Subcutaneous abdominal adipose tissue (tissue), 5 donors: ENCODE data around the gene ALDH1L1.

Experiments used
- H3K27ac ChIP-seq: one replicate; pipeline ENCODE4 v1.7.0; 2013; ENCODE audit warnings: low read depth, mild to moderate bottlenecking, inconsistent platforms, low read length, moderate library complexity
- H3K27me3 ChIP-seq, 5 donors: one replicate each; pipeline ENCODE4 v1.7.0; 2013; ENCODE audit warnings: low read length in 5 of 5, inconsistent platforms in 1 of 5; ENCODE audit not compliant: control insufficient read depth in 5 of 5, insufficient read depth in 4 of 5
- H3K36me3 ChIP-seq, 5 donors: one replicate each; pipeline ENCODE4 v1.7.0; 2013; ENCODE audit warnings: low read length in 5 of 5; ENCODE audit not compliant: control insufficient read depth in 5 of 5, insufficient read depth in 5 of 5
- H3K4me1 ChIP-seq, 5 donors: one replicate each; pipeline ENCODE4 v1.7.0; 2013; ENCODE audit warnings: low read length in 5 of 5, mild to moderate bottlenecking in 3 of 5, moderate library complexity in 1 of 5; ENCODE audit not compliant: control insufficient read depth in 5 of 5, insufficient read depth in 5 of 5
- H3K4me3 ChIP-seq, 5 donors: one replicate each; pipeline ENCODE4 v1.7.0; 2013; ENCODE audit warnings: low read length in 5 of 5, low read depth in 1 of 5
- H3K9ac ChIP-seq, 5 donors: one replicate each; pipeline ENCODE4 v1.7.0; 2013; ENCODE audit warnings: low read length in 5 of 5, mild to moderate bottlenecking in 4 of 5, moderate library complexity in 3 of 5
- H3K9me3 ChIP-seq, 5 donors: one replicate each; pipeline ENCODE4 v1.7.0; 2013; ENCODE audit warnings: low read length in 5 of 5; ENCODE audit not compliant: control insufficient read depth in 5 of 5
- donor health status: healthy.
- donor health status: healthy.
- donor health status: healthy.
- donor health status: healthy.
- donor health status: healthy.

ALDH1L1 gene

GRCh38 chr3:126129398-126129891 is 50.9 kb downstream of the ALDH1L1 start:
- Histone ChIP-seq H3K4me3 (no peak overlapping the region), H3K27ac (no peak overlapping the region), H3K27me3 (no peaks in the 10 kb centered on the region), H3K9ac (no peak overlapping the region), H3K4me1 (peaks cover 2 to 18% (median 7%) of the 10 kb centered on the region in 5 donors), H3K9me3 (no peaks in the 10 kb centered on the region), H3K36me3 (peaks cover 0 to 32% (median 12%) of the 10 kb centered on the region in 5 donors)

GRCh38 chr3:126128504-126129397 is 51.6 kb downstream of the ALDH1L1 start:
- Histone ChIP-seq H3K36me3 (peaks cover 0 to 32% (median 12%) of the 10 kb centered on the region in 5 donors), H3K9me3 (no peaks in the 10 kb centered on the region), H3K4me1 (peaks cover 0 to 13% (median 7%) of the 10 kb centered on the region in 5 donors), H3K4me3 (no peak overlapping the region), H3K27me3 (no peaks in the 10 kb centered on the region), H3K27ac (no peak overlapping the region), H3K9ac (no peak overlapping the region)

GRCh38 chr3:126127904-126128303 is 52.5 kb downstream of the ALDH1L1 start:
- Histone ChIP-seq H3K36me3 (peaks cover 0 to 26% (median 12%) of the 10 kb centered on the region in 5 donors), H3K9me3 (no peaks in the 10 kb centered on the region), H3K27ac (no peak overlapping the region), H3K4me3 (no peak overlapping the region), H3K27me3 (no peaks in the 10 kb centered on the region), H3K9ac (no peak overlapping the region), H3K4me1 (peaks cover 0 to 13% (median 7%) of the 10 kb centered on the region in 5 donors)

GRCh38 chr3:126127452-126127851 is 52.9 kb downstream of the ALDH1L1 start:
- H3K4me3 ChIP-seq: no peak overlapping the region
- peaks cover 0 to 13% (median 7%) of the 10 kb centered on the region in 5 donors for H3K4me1 ChIP-seq
- H3K27ac ChIP-seq: no peak overlapping the region
- no peak overlapping the region for H3K9ac ChIP-seq
- H3K27me3 ChIP-seq: no peaks in the 10 kb centered on the region
- H3K36me3 ChIP-seq: peaks cover 0 to 21% (median 12%) of the 10 kb centered on the region in 5 donors
- no peaks in the 10 kb centered on the region for H3K9me3 ChIP-seq

- no peaks in the 10 kb centered on the region for H3K9me3 ChIP-seq
- H3K27me3 ChIP-seq: no peaks in the 10 kb centered on the region
- H3K36me3 ChIP-seq: peaks cover 0 to 17% (median 9%) of the 10 kb centered on the region in 5 donors
- H3K4me3 ChIP-seq: no peak overlapping the region
- H3K4me1 ChIP-seq: peaks cover 0 to 13% (median 7%) of the 10 kb centered on the region in 5 donors
- H3K9ac ChIP-seq: no peak overlapping the region
- H3K27ac ChIP-seq: no peak overlapping the region
Measured at GRCh38 chr3:126126811-126127431, 53.5 kb downstream of the ALDH1L1 start.

- Histone ChIP-seq H3K27me3 (no peaks in the 10 kb centered on the region), H3K4me3 (no peak overlapping the region), H3K36me3 (peaks cover 4 to 20% (median 7%) of the 10 kb centered on the region in 5 donors), H3K9ac (no peak overlapping the region), H3K9me3 (no peaks in the 10 kb centered on the region), H3K4me1 (peaks cover 0 to 13% (median 7%) of the 10 kb centered on the region in 5 donors), H3K27ac (no peak overlapping the region)
Measured at GRCh38 chr3:126126286-126126685, 54.1 kb downstream of the ALDH1L1 start.

DNA sequence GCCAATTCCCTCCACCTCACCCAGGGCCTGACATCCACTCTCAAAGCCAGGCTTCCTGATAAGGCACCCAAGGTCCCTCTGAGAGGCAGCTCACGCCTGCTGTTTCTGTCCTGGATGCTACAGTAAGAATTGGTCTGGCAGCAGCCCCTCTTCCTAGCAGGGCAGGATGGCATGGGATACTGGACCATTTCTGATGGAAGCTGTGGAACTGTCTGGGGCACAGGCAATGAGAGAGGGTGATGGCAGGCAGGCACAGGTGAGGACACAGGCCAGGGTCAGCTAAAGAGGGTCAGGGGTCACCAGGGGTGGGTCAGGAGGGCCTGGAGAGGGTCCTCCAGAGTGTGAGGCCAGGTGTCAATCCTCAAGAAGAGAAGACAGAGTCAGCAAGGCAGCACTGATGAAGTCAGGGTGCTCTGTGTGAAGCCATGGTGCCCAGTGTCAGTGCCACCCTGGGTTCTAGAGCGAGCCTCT is 54.6 kb downstream of the ALDH1L1 start:
- Histone ChIP-seq H3K9ac (no peak overlapping the region), H3K4me1 (peaks cover 0 to 13% (median 7%) of the 10 kb centered on the region in 5 donors), H3K27me3 (no peaks in the 10 kb centered on the region), H3K27ac (no peak overlapping the region), H3K36me3 (peaks cover 4 to 15% (median 6%) of the 10 kb centered on the region in 5 donors), H3K9me3 (no peaks in the 10 kb centered on the region), H3K4me3 (no peak overlapping the region)

- Histone ChIP-seq H3K27me3 (no peaks in the 10 kb centered on the region), H3K36me3 (peaks cover 3 to 10% (median 6%) of the 10 kb centered on the region in 5 donors), H3K27ac (no peak overlapping the region), H3K4me1 (peaks cover 0 to 13% (median 7%) of the 10 kb centered on the region in 5 donors), H3K9ac (no peak overlapping the region), H3K4me3 (no peak overlapping the region), H3K9me3 (no peaks in the 10 kb centered on the region)
Measured at GRCh38 chr3:126125341-126125740, 55.0 kb downstream of the ALDH1L1 start.

DNA sequence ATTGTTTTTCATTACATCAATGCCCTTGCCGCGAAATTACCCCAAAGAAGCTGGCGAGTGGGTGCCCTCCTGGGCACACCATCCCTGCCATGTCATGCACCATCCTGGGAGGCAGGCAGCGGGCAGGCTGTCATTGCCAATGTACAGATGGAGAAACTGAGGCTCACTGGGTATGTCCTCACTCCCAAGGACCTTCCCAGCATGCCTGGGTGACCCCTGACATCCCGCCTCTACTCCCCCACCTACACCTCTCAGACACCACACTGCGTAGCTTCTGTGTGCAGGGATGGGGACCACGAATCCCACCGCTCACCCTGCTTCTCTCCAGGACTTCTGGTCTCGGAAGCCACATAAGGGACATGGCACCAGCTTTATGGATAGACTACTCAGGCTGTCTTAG is 55.5 kb downstream of the ALDH1L1 start:
- Histone ChIP-seq H3K9me3 (no peaks in the 10 kb centered on the region), H3K27me3 (no peaks in the 10 kb centered on the region), H3K4me3 (no peak overlapping the region), H3K27ac (no peak overlapping the region), H3K9ac (no peak overlapping the region), H3K36me3 (peaks cover 4 to 10% (median 6%) of the 10 kb centered on the region in 5 donors), H3K4me1 (peaks cover 0 to 11% (median 7%) of the 10 kb centered on the region in 5 donors)
